HG02884 (cell line): ENCODE results near the gene HOOK1.
A peak's percentile ranks its signal among the peaks of the same experiment; 100 is the strongest.
"Not testable (repeated sequence)": the region's sequence is repeated elsewhere in the genome, so short reads cannot be mapped to it uniquely, and the experiment has no call there.

Experiments used
- ATAC-seq: cut with Tn5 transposase; IDR thresholded peaks from one replicate; pipeline ENCODE4 v1.9.1; 2021; ENCODE audit warnings: mild to moderate bottlenecking, moderate library complexity; ENCODE audit not compliant: unreplicated experiment

Gene HOOK1

DNA sequence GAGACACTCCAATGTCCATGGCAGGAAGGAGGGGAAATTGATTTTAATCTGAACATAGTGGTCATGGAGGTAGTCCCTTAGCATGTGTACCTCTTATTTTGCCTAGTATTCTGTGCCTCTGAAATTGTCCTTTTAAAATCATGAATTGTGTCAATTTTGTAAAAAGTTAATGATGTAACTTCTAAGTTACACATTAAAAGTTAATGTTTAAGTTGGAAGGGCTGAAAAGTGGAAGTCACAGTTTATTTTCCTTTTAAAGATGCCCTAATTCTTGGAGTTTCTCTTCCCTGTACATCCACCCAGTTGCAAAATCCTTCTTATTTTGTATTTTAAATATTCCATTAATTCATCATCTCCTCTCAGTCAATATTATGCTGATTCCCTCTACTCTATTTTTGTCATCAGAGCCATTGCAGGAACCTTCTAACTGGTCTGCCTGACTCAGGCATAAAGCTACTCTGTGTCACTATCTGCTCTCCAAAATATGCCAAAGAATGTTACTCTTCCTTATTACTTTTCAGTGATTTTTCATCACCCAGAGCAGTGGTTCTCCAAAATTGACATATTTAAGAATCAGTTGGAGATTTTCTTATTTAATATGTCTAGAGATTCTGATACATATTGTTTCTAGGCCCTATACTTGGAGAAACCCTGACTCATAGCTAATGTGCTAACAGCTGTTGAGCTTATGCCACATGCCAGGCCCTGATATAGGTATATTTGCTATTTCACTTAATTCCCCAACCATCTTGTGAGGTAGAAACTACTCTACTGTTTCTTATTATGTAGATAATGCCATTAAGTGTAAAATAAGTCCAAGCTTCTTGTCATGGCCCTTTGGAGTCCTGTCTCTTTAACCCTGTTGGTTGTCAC lies 5.1 kb downstream of the HOOK1 start:
- no peak for ATAC-seq

DNA sequence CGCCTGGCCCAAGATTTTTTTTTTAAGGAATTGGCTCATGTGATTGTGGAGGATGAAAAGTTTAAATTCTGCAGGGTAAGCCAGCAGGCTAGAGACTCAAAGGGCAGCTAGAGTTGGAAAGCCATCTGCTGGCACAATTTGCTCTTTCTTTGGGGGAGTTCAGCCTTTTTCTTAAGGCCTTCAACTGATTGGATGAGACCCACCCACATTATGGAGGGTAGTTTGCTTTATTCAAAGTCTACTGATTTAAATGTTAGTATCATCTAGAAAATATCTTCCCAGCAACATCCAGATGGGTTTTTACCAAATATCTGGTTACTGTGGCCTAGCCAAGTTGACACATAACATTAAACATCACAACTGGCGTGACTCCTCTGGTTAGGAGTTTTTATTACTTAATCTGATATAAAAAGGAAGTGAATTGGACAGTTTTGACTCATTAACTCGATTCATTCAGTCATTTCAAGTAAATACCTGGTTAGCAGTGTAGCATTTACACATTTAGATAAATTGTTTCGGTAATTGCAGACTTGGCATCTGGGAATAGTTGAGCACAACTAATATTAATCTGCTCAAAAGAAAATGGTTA lies 12.4 kb downstream of the HOOK1 start:
- ATAC-seq: no peak

DNA sequence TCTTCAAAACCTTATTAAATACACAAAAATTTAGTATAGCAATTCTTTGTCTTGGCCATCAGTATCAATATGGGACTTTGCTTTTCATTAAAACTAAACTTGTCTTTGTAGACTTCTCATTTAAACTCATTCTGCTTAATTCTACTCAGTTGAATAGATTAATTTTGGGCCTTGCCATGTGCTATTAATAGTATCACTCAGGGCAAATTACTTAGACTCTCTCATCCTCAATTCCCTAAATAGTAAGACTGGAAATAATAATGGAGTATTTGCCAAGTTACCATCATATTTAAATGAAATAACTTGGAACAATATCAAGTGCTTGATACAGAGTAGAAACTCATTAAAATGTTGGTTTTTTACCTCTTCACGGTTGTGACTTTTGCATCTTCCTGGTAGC lies 13.4 kb downstream of the HOOK1 start:
- no peak for ATAC-seq

DNA sequence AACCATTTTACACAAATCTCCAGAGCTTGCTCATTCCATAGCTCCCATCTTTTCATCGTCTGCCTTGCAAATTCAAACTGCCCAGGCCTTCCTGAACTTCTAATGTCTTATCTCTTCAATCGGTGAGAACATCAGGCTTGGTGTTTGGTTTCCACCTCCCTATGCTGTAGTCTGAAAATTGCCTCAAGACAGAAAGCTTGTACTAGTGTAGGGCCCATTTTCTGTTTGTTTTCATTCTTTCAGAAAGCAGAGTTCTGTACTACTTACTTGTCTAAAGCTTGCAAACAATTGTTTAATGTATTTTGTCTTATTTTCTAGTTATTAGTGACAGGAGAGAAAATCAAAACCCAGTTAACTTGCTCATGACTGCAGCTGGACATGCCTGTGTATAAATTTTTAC lies 16.8 kb downstream of the HOOK1 start:
- ATAC-seq: no peak

DNA sequence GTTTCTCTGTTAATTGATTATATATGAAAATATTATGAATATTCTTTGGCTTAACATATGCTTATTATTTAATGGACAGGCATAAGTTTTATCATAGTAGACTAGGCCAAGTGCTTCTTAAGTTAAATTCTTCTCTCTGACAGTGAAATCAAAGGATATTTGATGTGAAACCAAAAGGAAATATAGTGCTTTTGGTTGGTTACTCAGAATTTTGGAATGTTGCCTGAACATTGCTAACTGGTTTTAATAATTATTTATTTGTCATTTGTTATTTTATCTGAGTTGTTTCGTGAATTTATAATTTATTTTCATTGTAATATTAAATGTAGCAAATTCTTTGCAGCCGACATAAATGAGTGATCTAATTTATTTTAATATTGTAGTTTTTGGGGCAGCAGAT lies 18.3 kb downstream of the HOOK1 start:
- no peak for ATAC-seq

DNA sequence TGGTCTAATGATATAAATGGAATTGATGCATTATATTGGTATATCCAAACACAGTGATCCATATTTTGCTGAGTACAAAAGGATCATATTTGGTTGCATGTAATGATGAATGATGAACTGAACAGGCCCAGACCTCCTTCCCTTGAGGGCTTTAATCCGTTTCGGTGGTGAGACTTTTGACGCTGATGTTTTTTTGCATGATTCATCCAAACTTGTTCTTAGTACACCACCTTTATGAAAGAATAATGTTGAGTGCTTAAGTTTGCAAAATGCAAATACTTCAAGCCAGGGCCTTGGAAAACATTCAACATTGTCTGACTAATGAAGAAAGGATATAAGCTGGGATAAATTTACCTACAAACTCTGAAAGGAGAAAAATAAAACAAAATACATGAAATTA lies 19.2 kb downstream of the HOOK1 start:
- no peak for ATAC-seq

DNA sequence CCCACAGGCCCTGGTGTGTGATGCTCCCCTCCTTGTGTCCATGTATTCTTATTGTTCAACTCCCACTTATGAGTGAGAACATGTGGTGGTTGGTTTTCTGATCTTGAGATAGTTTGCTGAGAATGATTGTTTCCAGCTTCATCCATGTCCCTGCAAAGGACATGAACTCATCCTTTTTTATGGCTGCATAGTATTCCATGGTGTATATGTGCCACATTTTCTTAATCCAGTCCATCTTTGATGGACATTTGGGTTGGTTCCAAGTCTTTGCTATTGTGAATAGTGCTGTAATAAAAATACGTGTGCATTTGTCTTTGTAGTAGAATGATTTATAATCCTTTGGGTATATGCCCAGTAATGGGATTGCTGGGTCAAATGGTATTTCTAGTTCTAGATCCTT lies 23.1 kb downstream of the HOOK1 start:
- ATAC-seq: not testable (repeated sequence)

DNA sequence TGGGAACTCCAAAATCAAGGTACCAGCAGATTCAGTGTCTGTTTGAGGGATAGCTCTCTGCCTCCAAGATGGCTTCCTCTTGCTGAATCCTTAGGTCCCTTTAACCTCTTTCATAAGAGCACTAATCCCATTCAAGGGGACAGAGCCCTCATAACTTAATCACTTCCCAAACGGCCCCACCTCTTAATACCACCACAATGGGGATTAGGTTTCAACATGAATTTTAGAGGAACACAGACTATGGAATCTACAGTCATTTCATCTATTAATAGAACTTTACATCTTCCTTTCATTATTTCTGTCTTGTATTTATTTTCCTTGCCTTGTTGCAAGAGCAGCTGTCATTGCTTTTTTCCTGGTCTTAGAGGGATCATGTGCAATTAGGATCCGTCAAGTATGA lies 30.3 kb downstream of the HOOK1 start:
- ATAC-seq: no peak

DNA sequence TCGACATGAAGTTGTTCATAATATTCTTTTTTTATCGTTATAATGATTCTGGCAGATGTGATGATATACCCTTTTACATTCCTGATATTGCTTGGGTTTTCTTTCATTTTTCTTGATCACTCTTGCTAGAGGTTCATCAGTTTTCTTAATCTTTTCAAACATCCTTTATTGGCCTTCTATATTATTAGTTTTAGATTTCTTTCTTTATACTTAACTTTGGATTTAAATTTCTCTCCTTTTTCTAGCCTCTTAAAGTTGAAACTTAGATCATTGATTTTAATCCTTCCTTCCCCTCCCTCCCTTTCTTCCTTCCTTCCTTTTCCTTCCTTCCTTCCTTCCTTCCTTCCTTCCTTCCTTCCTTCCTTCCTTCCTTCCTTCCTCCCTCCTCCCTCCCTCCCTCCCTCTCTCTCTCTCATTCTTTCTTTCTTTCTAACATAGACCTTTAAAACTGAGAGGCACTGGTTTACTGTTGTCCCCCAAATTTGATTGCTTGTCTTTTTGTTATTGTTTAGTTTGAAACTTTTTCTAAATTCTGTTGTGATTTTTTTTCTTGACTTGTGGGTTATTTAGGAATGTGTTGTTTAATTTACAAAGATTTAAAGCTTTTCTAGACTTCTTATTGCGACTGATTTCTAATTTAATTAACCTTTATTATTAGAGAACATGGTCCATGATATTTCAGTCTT lies 31.6 kb downstream of the HOOK1 start:
- ATAC-seq: no peak

DNA sequence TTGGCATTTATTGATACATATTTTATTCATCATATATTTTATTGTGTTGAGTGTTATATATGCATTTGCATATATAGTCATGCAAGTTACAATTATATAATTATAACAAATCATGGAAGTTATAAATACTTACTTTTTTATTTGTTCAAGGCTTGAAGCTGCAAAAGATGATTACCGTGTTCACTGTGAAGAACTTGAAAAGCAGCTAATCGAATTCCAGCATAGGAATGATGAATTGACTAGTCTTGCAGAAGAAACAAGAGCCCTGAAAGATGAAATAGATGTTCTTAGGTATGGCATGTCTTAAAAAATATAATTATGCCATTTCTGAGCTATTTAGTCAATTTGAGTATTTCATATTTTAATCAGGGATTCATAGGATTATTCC lies 32.1 kb downstream of the HOOK1 start:
- no peak for ATAC-seq

DNA sequence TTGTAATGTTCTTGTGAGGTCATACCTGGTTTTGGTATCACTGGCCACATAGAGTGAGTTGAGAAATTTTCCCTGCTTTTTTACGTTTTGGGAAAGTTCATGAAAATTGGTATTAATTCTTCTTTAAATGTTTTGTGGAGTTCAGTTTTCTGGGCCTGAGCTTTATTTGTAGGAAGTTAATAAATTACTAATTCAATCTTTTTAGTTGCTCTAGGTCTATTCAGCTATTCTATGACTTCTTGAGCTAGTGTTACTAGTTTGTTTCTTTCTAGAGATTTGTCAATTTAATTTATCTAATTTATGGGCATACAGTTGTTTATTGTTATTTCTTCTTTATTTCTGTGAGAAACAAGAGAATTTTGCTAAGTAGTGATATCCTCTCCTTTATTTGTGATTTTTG lies 37.4 kb downstream of the HOOK1 start:
- ATAC-seq: no peak

DNA sequence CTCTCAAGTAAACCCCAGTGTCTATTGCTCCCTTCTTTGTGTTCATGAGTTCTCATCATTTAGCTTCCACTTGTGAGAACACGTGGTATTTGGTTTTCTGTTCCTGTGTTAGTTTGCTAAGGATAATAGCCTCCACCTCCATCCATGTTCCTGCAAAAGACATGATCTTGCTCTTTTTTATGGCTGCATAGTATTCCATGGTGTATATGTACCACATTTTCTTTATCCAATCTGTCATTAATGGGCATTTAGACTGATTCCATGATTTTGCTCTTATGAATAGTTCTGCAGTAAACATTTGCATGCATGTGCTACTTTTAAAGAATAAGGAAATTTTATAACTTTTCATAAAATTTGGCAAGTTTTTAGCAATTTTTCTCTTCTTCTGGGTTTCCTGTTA lies 40.5 kb downstream of the HOOK1 start:
- ATAC-seq: not testable (repeated sequence)

DNA sequence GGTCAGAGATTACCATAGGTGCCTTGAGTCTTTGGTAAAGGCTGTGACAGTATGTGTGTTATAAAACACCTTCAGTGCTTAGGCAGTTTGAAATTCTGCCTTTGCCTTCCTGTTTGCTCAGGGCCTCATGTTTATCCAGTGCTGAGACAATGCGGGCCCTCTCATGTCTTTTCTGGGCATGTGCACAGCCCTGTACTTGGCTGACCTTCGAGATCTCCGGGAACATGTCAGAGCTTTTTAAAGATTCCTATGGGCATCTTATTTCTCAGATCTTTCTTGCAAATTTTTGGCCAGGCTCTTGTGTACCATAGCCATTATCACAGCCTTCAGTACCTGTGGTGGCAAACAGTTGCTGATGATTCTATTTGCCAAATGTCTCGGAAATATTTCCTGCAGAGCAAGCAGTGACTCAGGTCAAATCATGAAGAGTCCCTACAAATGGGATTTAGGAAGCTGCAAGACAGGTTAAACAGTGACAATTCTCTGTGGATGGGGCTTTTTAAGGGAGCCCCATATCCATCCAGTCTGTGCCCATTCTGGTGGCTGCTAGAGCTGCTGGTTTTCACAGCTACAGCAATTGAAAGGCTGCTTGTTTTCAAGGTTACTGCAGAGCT lies 42.1 kb downstream of the HOOK1 start:
- ATAC-seq: no peak

DNA sequence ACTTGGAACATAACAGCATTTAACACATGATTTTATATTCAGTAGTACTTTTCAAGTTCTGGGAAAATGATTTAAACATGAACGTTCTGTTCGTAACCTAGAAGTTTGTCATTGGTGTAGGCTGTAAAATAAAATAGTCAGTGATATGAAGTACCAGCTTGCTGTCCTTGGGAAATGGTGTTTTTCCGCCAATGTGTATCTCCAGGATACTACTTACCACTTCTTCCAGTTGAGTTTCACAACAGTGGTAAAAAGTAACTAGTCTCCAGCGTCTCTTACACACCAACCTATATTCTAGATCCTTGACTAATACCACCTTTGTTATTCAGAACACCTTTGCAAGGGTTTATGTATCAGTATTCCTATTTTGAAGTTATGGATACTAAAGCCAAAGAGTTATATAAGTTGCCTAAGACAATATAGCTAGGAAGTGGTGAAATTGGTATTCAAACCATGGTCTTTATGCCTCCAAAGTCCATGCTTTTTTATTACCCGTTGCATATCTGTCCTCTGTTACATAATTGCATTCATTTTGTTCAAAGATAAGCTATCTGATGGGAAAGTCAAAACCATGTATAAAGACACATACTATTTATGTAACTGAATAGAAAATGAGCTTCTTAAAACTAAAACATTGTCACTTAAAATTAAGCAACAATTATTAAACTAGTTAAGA lies 43.1 kb downstream of the HOOK1 start:
- ATAC-seq: no peak

DNA sequence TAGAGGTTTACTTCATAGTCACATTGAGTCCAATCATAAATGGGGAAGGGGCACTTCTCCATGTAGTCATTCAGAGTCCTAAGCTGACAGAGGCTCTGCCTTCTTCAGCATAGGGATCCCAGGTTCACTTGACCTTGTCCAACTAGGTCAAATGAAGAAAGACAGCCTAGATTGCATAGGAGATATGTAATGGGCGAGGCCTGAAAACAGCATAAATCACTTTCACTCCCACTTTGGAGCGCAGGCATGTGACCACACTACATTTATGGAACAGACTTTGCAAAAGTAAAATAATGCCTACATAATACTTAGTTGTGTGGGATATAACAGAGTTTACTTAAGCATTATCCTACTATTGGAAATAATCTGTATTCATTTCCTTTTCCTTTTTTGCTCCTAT lies 51.7 kb downstream of the HOOK1 start:
- ATAC-seq: no peak

DNA sequence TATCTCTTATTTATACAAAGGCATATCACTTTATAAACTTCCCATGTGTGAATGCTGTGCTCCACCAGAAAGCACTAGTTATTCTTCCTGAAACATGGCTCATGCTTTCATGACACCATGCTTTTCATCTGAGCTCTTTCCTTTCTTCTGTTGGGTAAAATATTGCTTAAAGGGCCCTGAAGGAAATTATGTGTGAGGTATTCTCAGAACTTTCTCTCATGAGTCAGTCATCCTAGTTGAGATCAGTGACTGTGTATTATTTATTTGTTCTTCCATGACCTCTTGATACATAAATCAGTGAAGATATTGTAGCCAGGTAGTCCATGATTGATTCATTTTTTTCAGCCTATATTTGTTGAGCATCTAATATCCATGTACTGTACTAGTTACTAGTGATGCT lies 57.0 kb downstream of the HOOK1 start:
- no peak for ATAC-seq

DNA sequence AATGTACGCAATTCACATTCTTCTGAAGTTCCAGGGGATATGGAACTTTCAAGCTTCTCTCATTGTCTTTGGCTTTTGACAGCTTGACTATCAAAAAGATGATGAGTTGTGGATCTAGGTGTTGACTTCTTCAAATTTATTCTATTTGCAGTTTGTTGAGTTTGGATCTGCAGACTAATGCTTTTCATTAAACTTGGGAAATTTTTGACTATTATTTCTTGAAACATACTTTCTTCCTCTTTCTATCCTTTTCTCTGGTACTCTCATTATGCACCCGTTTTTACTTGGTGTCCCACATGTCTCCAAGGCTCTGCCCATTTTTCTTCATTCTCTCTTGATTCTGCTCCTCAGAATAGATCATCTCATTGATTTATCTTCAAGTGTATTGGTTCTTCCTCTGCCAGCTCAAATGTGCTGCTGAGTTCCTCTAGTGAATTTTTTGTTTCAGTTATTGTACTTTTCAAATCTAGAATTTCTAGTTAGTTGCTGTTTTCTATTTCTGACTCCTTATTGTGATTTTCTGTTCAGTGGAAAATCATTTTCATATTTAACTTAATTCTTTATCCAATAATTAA lies 62.4 kb downstream of the HOOK1 start:
- no peak for ATAC-seq

DNA sequence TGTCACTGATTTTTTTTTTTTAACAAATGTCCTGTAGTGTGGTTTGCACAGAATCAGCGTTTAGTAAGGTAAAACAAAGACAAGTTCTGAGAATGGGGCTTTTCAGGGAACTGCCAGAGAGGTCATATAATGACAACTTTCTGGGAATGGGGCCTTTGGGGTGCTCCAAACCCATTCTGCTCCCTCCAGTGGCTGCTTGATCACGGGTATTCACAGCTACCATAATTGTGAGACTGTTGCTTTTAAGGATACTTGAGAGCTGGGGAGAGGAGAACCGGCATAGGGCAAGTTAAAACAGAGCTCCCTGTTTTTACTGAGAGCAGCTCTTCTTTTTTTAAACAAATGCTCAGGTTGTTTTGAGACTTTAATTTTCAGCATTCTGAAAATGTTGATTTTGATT lies 63.6 kb downstream of the HOOK1 start:
- no peak for ATAC-seq

DNA sequence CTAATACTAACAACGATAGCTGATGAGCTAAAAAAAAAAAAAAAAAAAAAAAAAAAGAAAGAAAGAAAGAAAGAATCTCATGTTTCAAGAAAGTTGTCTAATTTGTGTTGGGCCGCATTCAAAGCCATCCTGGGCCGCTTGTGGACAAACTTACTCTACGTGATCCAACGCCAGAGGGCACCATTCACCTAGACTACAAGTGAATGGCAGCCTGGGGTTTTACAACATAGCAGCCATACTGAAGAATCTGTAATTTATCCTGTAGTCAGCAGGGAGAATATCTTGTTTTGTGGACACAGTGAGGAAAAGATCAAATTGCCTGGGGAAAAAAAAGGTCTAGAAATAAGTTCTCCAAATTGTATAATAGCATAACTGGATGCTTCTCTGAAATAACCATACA lies 64.8 kb downstream of the HOOK1 start:
- ATAC-seq: peak; percentile 79

DNA sequence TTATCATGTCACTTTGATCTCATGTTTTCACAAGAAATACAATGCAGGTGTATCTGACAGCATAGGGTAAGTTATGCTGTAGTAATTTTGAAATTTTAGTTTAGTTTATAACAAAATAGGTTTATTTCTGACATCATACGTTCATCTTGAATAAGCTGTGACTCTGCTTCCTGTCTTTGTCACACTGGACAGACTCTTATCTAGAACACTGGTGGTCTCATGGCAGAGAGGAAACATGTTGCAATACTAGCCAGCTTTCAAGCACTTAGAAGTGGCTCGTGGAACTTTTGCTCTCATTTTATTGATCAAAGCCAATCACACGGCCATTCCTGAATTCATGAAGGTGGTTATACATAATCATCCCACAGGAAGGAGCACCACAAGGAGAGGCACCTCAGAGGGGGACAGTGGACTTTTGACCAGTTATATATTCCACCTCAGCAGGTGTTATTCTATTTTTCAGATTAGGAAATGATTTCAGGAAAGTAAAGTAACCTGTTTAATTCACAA lies 65.3 kb downstream of the HOOK1 start:
- ATAC-seq: no peak

DNA sequence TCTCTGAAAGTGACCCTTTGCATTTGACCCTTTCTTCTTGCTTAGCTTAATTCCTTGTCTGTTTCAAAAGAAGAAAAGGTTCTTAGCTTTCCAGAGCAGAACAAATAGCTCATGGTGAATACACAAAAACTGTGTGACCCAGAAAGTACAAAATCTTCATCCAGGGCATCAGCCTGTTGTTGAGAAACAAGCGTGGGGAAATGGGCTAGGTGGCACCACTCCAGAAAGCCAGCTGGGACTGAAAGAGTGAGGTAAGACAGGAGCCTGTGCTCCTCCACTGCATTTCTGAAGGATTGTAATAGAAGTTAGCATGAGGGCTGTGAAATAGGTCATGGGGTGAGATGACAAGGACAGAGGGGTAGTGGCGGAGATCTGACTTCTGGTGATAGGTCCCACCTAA lies 66.0 kb downstream of the HOOK1 start:
- no peak for ATAC-seq
